GM12801 (cell line): ENCODE data around the gene SOX8.

ENCODE experiments used
- CTCF ChIP-seq: IDR thresholded peaks from one replicate; pipeline ENCODE4 v1.5.1; 2011; ENCODE audit warnings: control low read depth; ENCODE audit not compliant: insufficient read length; ENCODE audit errors: extremely low read depth

Gene SOX8

GRCh38 chr16:1029259-1029545 is 47.6 kb downstream of the SOX8 start:
- no peak for TF ChIP-seq CTCF

GRCh38 chr16:1030473-1030901 is 48.9 kb downstream of the SOX8 start:
- no peak for TF ChIP-seq CTCF

DNA sequence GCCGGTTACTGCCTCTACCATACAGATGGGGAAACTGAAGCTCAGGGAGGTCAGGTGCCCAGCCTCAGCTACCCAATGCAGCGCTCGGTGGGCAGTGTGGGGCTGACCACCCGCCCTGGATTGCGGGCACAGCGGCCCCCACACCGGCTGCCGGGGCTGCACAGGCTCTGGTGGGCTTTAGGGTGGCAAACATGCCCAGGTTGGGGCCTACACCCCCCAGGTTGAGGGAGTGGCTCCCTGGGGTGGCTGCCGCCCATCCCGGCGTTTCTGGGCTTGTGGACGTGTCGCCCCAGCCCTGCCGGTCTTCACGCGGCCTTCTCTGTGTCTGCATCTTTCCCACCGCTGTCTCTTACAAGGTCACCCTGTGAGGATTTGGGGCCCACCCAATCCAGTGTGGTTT is 50.1 kb downstream of the SOX8 start:
- TF ChIP-seq CTCF = no peak

- TF ChIP-seq CTCF = no peak
Observed at GRCh38 chr16:1032607-1033006, 51.0 kb downstream of the SOX8 start.

DNA sequence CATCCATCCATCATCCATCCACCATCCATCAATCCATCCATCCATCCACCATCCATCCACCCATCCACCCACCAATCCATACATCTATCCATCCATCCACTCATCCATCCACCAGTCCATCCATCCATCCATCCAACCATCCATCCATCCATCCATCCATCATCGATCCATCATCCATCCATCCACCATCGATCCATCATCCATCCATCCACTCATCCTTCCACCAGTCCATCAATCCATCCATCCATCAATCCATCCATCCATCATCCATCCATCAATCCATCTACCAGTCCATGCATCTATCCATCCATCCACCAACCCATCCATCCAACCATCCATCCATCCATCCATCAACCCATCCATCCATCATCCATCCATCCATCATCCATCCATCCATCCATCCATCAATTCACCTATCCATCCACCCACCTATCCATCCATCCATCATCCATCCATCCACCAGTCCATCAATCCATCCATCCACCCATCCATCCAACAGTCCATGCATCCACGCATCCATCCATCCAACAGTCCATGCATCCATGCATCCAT is 51.6 kb downstream of the SOX8 start:
- TF ChIP-seq CTCF = no peak

- TF ChIP-seq CTCF = no peak
Observed at GRCh38 chr16:1034230-1035065, 52.9 kb downstream of the SOX8 start.

DNA sequence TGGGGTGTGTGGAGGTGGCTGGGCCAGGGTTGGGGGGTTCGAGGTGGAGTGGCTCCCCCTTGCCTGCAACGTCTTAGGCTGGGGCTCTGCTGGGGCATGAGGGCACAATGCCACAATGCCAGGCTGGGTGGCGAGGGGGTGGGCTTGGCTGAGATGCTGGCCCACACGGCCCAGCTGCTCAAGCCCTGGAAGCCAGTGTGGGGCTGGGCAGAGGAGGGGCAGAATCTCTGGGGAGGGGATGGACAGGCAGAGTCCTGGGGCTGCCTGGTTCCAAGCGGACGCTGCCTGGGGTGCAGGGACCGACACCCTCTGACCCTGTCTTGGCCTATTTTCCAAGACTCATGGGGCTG is 53.5 kb downstream of the SOX8 start:
- no peak for TF ChIP-seq CTCF
